ENCODE data around the gene CDC42SE1.

CDC42SE1 gene

GRCh38 chr1:151049458-151049857 is 10.0 kb downstream of the CDC42SE1 start:
- H3K27ac ChIP-seq = peak overlapping the region; percentile 98
- no peak for TF ChIP-seq CTCF (conservative IDR thresholded peaks at IDR 0.05)

- peak overlapping the region; percentile 98 for H3K27ac ChIP-seq
- peak; percentile 33 for TF ChIP-seq CTCF (conservative IDR thresholded peaks at IDR 0.05)
Observed at GRCh38 chr1:151048645-151049032, 10.8 kb downstream of the CDC42SE1 start.

GRCh38 chr1:151047925-151048644 is 11.3 kb downstream of the CDC42SE1 start:
- peak overlapping the region; percentile 98 for H3K27ac ChIP-seq
- TF ChIP-seq CTCF (conservative IDR thresholded peaks at IDR 0.05) = peak; percentile 72

GRCh38 chr1:151047591-151047924 is 11.9 kb downstream of the CDC42SE1 start, which contains the start of gene C1orf56:
C1orf56 (plus strand) TSS chr1:151047751; CDS start chr1:151047848, 97 bp downstream.
- TF ChIP-seq CTCF (conservative IDR thresholded peaks at IDR 0.05) = no peak
- H3K27ac ChIP-seq = peak within 1 kb of the TSS; percentile 98

GRCh38 chr1:151043163-151043562 is 16.3 kb downstream of the CDC42SE1 start:
- no peak for TF ChIP-seq CTCF (conservative IDR thresholded peaks at IDR 0.05)
- no peak overlapping the region for H3K27ac ChIP-seq

- TF ChIP-seq CTCF (conservative IDR thresholded peaks at IDR 0.05) = no peak
- no peak overlapping the region for H3K27ac ChIP-seq
Observed at GRCh38 chr1:151039521-151039920, 19.9 kb downstream of the CDC42SE1 start.

GRCh38 chr1:151037032-151037431 is 22.4 kb downstream of the CDC42SE1 start:
- H3K27ac ChIP-seq = no peak overlapping the region
- no peak for TF ChIP-seq CTCF (conservative IDR thresholded peaks at IDR 0.05)
